AG20443 (cell line): Measurements from ENCODE around the gene UBA52.

Source experiments
- DNase-seq: peaks from one replicate; pipeline ENCODE4 v3.0.0; 2012; ENCODE audit warnings: low spot score, mixed read lengths

UBA52 gene

GRCh38 chr19:18608805-18609716 is 37.4 kb downstream of the UBA52 start:
- no peak for DNase-seq

- DNase-seq: no peak
Observed at GRCh38 chr19:18609717-18610051, 38.0 kb downstream of the UBA52 start.

GRCh38 chr19:18610245-18610555 is 38.5 kb downstream of the UBA52 start:
- no peak for DNase-seq

- DNase-seq: no peak
Observed at GRCh38 chr19:18610556-18611326, 39.1 kb downstream of the UBA52 start.

GRCh38 chr19:18611327-18612050 is 39.8 kb downstream of the UBA52 start:
- no peak for DNase-seq

GRCh38 chr19:18612051-18612771 is 40.6 kb downstream of the UBA52 start:
- DNase-seq: no peak

- peak; percentile 59 for DNase-seq
Observed at GRCh38 chr19:18612772-18613588, 41.3 kb downstream of the UBA52 start, which contains the start of gene TMEM59L. Gene TMEM59L (plus strand): TSS chr19:18612870. CDS start chr19:18612959, 89 bp downstream.

- no peak for DNase-seq
Observed at GRCh38 chr19:18613589-18614234, 42.1 kb downstream of the UBA52 start.

GRCh38 chr19:18616023-18616422 is 44.4 kb downstream of the UBA52 start:
- DNase-seq: no peak

GRCh38 chr19:18617562-18617961 is 45.9 kb downstream of the UBA52 start:
- no peak for DNase-seq

GRCh38 chr19:18618236-18618635 is 46.6 kb downstream of the UBA52 start:
- DNase-seq: no peak

GRCh38 chr19:18620311-18620710 is 48.7 kb downstream of the UBA52 start:
- no peak for DNase-seq

- DNase-seq: no peak
Observed at GRCh38 chr19:18620902-18621301, 49.2 kb downstream of the UBA52 start.

GRCh38 chr19:18626906-18627305 is 55.2 kb downstream of the UBA52 start:
- no peak for DNase-seq
